GM21447 (cell line): ENCODE results near the gene GTPBP4.

Source experiments
- ATAC-seq: cut with Tn5 transposase; IDR thresholded peaks from one replicate; pipeline ENCODE4 v1.9.1; 2021; ENCODE audit not compliant: unreplicated experiment

The GTPBP4 gene

GRCh38 chr10:987870-988666 is at the start of gene GTPBP4:
TSS of gene GTPBP4 (plus strand) at chr10:988434. CDS start at chr10:988480, 46 bp downstream.
- ATAC-seq, result peak; percentile 94

GRCh38 chr10:938941-939678 is 49.1 kb upstream of the GTPBP4 start:
- no peak for ATAC-seq

GRCh38 chr10:943334-944033 is 44.8 kb upstream of the GTPBP4 start:
- peak; percentile 46 for ATAC-seq

- ATAC-seq, result peak; percentile 36
Observed at GRCh38 chr10:944034-944831, 44.0 kb upstream of the GTPBP4 start.

- ATAC-seq, result no peak
Observed at GRCh38 chr10:945778-946177, 42.5 kb upstream of the GTPBP4 start.

- ATAC-seq, result no peak
Observed at GRCh38 chr10:947051-947450, 41.2 kb upstream of the GTPBP4 start.

- no peak for ATAC-seq
Observed at GRCh38 chr10:947881-948280, 40.4 kb upstream of the GTPBP4 start.

- no peak for ATAC-seq
Observed at GRCh38 chr10:948347-948746, 39.9 kb upstream of the GTPBP4 start.

GRCh38 chr10:949446-949845 is 38.8 kb upstream of the GTPBP4 start:
- ATAC-seq, result no peak

GRCh38 chr10:953836-954235 is 34.4 kb upstream of the GTPBP4 start:
- ATAC-seq, result no peak

- no peak for ATAC-seq
Observed at GRCh38 chr10:954396-954795, 33.8 kb upstream of the GTPBP4 start.

- ATAC-seq, result no peak
Observed at GRCh38 chr10:955127-955819, 33.0 kb upstream of the GTPBP4 start.

GRCh38 chr10:955820-956217 is 32.4 kb upstream of the GTPBP4 start:
- no peak for ATAC-seq

GRCh38 chr10:958106-958505 is 30.1 kb upstream of the GTPBP4 start:
- ATAC-seq, result no peak

- ATAC-seq, result no peak
Observed at GRCh38 chr10:958856-959255, 29.4 kb upstream of the GTPBP4 start.

- no peak for ATAC-seq
Observed at GRCh38 chr10:962342-962741, 25.9 kb upstream of the GTPBP4 start.

- ATAC-seq, result no peak
Observed at GRCh38 chr10:963186-963585, 25.0 kb upstream of the GTPBP4 start.

GRCh38 chr10:963655-964054 is 24.6 kb upstream of the GTPBP4 start:
- no peak for ATAC-seq

- ATAC-seq, result no peak
Observed at GRCh38 chr10:964321-964987, 23.8 kb upstream of the GTPBP4 start.

- no peak for ATAC-seq
Observed at GRCh38 chr10:964988-965417, 23.2 kb upstream of the GTPBP4 start.
